A673 (cell line): ENCODE measurements around the gene CD9. TPM values are rescaled to one million over a fixed set of nuclear protein-coding genes. Genes with fewer than 3 reads are reported as not detected.

Experiments used
- BruUV-seq: library from RNA; stranded (reverse); fragments of 400-500 nt; replicated peaks from 2 replicates; lab custom pipeline; 2021; lab: Mats Ljungman, UMichigan
- CTCF ChIA-PET: fragments of 300-600 bp; sonication (Branson Sonifier 250); formaldehyde crosslinking; loops from one replicate; lab custom pipeline; 2022; ENCODE audit warnings: antibody characterized with exemption; lab: Charles Lee
- POLR2A ChIA-PET: fragments of 300-600 bp; sonication (Branson Sonifier 250); formaldehyde crosslinking; loops from one replicate; lab custom pipeline; 2022; ENCODE audit warnings: antibody characterized with exemption; ENCODE audit not compliant: low non-redundant PET; lab: Charles Lee
- DNase-seq: peaks from one replicate; pipeline ENCODE4 v3.0.0-alpha.2; 2015; ENCODE audit warnings: low spot score
- H3K27ac ChIP-seq: fragments of 200-600 bp; sonication (generic); 2 replicates; pipeline ENCODE4 v1.5.1; 2016; ENCODE audit warnings: mixed run types, low read depth, mild to moderate bottlenecking, mixed read lengths, antibody characterized with exemption, low read length; ENCODE audit not compliant: poor library complexity, severe bottlenecking
- H3K27me3 ChIP-seq: fragments of 200-600 bp; sonication (generic); replicated peaks from 2 replicates; pipeline ENCODE4 v1.6.1; 2017; ENCODE audit warnings: mixed run types, low read depth, mild to moderate bottlenecking, mixed read lengths, antibody characterized with exemption, low read length; ENCODE audit not compliant: insufficient read depth, poor library complexity
- H3K36me3 ChIP-seq: fragments of 200-600 bp; sonication (generic); 2 replicates; pipeline ENCODE4 v1.6.1; 2016; ENCODE audit warnings: mixed run types, mild to moderate bottlenecking, mixed read lengths, antibody characterized with exemption, low read length; ENCODE audit not compliant: insufficient read depth, poor library complexity, severe bottlenecking
- H3K4me1 ChIP-seq: fragments of 200-600 bp; sonication (generic); 2 replicates; pipeline ENCODE4 v1.6.1; 2017; ENCODE audit warnings: mixed run types, mild to moderate bottlenecking, mixed read lengths, antibody characterized with exemption, low read length; ENCODE audit not compliant: insufficient read depth, poor library complexity, severe bottlenecking
- H3K4me3 ChIP-seq: fragments of 200-600 bp; sonication (generic); 2 replicates; pipeline ENCODE4 v1.5.1; 2016; ENCODE audit warnings: low read depth, mixed run types, mild to moderate bottlenecking, mixed read lengths, low read length; ENCODE audit not compliant: poor library complexity, severe bottlenecking
- H3K9me3 ChIP-seq: fragments of 200-600 bp; sonication (generic); 2 replicates; pipeline ENCODE4 v1.6.1; 2016; ENCODE audit warnings: mixed run types, low read depth, mild to moderate bottlenecking, mixed read lengths, antibody characterized with exemption, low read length; ENCODE audit not compliant: poor library complexity, severe bottlenecking
- CTCF ChIP-seq: fragments of 300-800, 200-600 bp; sonication (generic); conservative IDR thresholded peaks from 2 replicates; pipeline ENCODE4 v1.5.1; 2017; ENCODE audit warnings: low read depth, mild to moderate bottlenecking, antibody characterized with exemption, low read length, moderate library complexity, mixed read lengths
- EZH2 ChIP-seq: fragments of 200-600 bp; sonication (generic); IDR thresholded peaks from 2 replicates; pipeline ENCODE4 v1.6.1; 2017; ENCODE audit warnings: borderline replicate concordance, low read depth, mild to moderate bottlenecking, mixed read lengths, antibody characterized with exemption, low read length; ENCODE audit not compliant: poor library complexity, severe bottlenecking
- intact Hi-C: fragments of 100-400 bp; cut with micrococcal nuclease; formaldehyde crosslinking; loops from one replicate; pipeline ENCODE4 v1.10.0; 2022; ENCODE audit not compliant: unreplicated experiment
- total RNA-seq: library from RNA; stranded (reverse); gene quantifications from 2 replicates; pipeline ENCODE4 v1.2.3, GENCODE V29; 2021

CD9 gene
- total RNA-seq, 1 experiment from 2014 or later = 2.8 TPM

- Histone ChIP-seq H3K4me3 (no peak overlapping the region), H3K36me3 (no peaks in the 10 kb centered on the region), H3K4me1 (peaks cover 7% of the 10 kb centered on the region), H3K27ac (no peak overlapping the region), H3K9me3 (no peaks in the 10 kb centered on the region), H3K27me3 (no peaks in the 10 kb centered on the region)
- TF ChIP-seq CTCF (no peak), EZH2 (no peak)
- intact Hi-C loops = no loop called here
- ChIA-PET POLR2A (no interaction called here), CTCF (interaction anchor here (1.8 kb wide), 1 partner anchor 87 kb away, joined by 6 read pairs; no protein-coding TSS in a partner anchor)
- no peak for DNase-seq
- BruUV-seq = no TSS peak
These were observed 82.2 kb downstream of the CD9 start for GRCh38 chr12:6282453-6282840.

GRCh38 chr12:6284273-6284672 lies 84.1 kb downstream of the CD9 start:
- Histone ChIP-seq H3K27ac (no peak overlapping the region), H3K4me3 (no peak overlapping the region), H3K9me3 (no peaks in the 10 kb centered on the region), H3K4me1 (no peaks in the 10 kb centered on the region), H3K36me3 (no peaks in the 10 kb centered on the region), H3K27me3 (no peaks in the 10 kb centered on the region)
- ChIA-PET CTCF (interaction anchor here (0.6 to 1.0 kb wide), 8 partner anchors 45 to 230 kb away, joined by 3 to 21 read pairs (median 5); no protein-coding TSS in a partner anchor), POLR2A (no interaction called here)
- TF ChIP-seq CTCF (no peak), EZH2 (no peak)
- no TSS peak for BruUV-seq
- intact Hi-C loops = no loop called here
- no peak for DNase-seq

- POLR2A ChIA-PET = no interaction called here
- Histone ChIP-seq H3K9me3 (no peaks in the 10 kb centered on the region), H3K4me3 (no peak overlapping the region), H3K4me1 (no peaks in the 10 kb centered on the region), H3K27me3 (no peaks in the 10 kb centered on the region), H3K27ac (no peak overlapping the region), H3K36me3 (no peaks in the 10 kb centered on the region)
- peak; percentile 82 for DNase-seq
- CTCF ChIA-PET = interaction anchor here (0.6 to 1.0 kb wide), 5 partner anchors 88 to 231 kb away, joined by 3 to 21 read pairs (median 4); no protein-coding TSS in a partner anchor
- TF ChIP-seq EZH2 (no peak), CTCF (peak; percentile 93)
- intact Hi-C loops = loop anchor here (1.0 kb wide), 2 partner anchors 90 to 222 kb away; no protein-coding TSS in a partner anchor
- no TSS peak for BruUV-seq
These were observed 84.9 kb downstream of the CD9 start for GRCh38 chr12:6285063-6285477.
